Muscle layer of colon (tissue), 2 donors: ENCODE data around the gene PALLD.

Source experiments
- H3K27ac ChIP-seq: one replicate; pipeline ENCODE4 v1.7.0; 2013; ENCODE audit warnings: low read depth, mild to moderate bottlenecking, low read length, moderate library complexity
- H3K27me3 ChIP-seq, 2 donors: one replicate each; pipeline ENCODE4 v1.7.0; 2013; ENCODE audit warnings: low read length in 2 of 2, mild to moderate bottlenecking in 2 of 2; ENCODE audit not compliant: insufficient read depth in 2 of 2, control insufficient read depth in 1 of 2
- H3K36me3 ChIP-seq: one replicate; pipeline ENCODE4 v1.7.0; 2013; ENCODE audit warnings: mild to moderate bottlenecking, low read length; ENCODE audit not compliant: insufficient read depth
- H3K4me1 ChIP-seq: one replicate; pipeline ENCODE4 v1.7.0; 2013; ENCODE audit warnings: mild to moderate bottlenecking, low read length; ENCODE audit not compliant: insufficient read depth
- H3K4me3 ChIP-seq, 2 donors: one replicate each; pipeline ENCODE4 v1.7.0; 2013; ENCODE audit warnings: low read length in 2 of 2, low read depth in 1 of 2, mild to moderate bottlenecking in 1 of 2, moderate library complexity in 1 of 2
- H3K9ac ChIP-seq: one replicate; pipeline ENCODE4 v1.7.0; 2013; ENCODE audit warnings: low read length
- H3K9me3 ChIP-seq: one replicate; pipeline ENCODE4 v1.7.0; 2013; ENCODE audit warnings: mild to moderate bottlenecking, low read length
- donor health status: abdominal sarcoma.
- donor health status: Adenocarcinoma of cecum.

PALLD gene

GRCh38 chr4:168743601-168744000 is 246.7 kb downstream of the PALLD start:
- no peaks in the 10 kb centered on the region for H3K27me3 ChIP-seq
- H3K9ac ChIP-seq = no peak overlapping the region
- H3K9me3 ChIP-seq = no peaks in the 10 kb centered on the region
- no peaks in the 10 kb centered on the region for H3K36me3 ChIP-seq
- no peak overlapping the region for H3K4me3 ChIP-seq
- no peak overlapping the region for H3K27ac ChIP-seq
- no peaks in the 10 kb centered on the region for H3K4me1 ChIP-seq

- Histone ChIP-seq H3K36me3 (no peaks in the 10 kb centered on the region), H3K27ac (no peak overlapping the region), H3K9me3 (no peaks in the 10 kb centered on the region), H3K9ac (no peak overlapping the region), H3K4me1 (no peaks in the 10 kb centered on the region), H3K27me3 (no peaks in the 10 kb centered on the region), H3K4me3 (no peak overlapping the region)
Observed at GRCh38 chr4:168744021-168744420, 247.2 kb downstream of the PALLD start.

GRCh38 chr4:168748807-168749206 is 252.0 kb downstream of the PALLD start:
- H3K9ac ChIP-seq = no peak overlapping the region
- no peak overlapping the region for H3K4me3 ChIP-seq
- no peaks in the 10 kb centered on the region for H3K4me1 ChIP-seq
- no peak overlapping the region for H3K27ac ChIP-seq
- H3K27me3 ChIP-seq = no peaks in the 10 kb centered on the region
- no peaks in the 10 kb centered on the region for H3K9me3 ChIP-seq
- no peaks in the 10 kb centered on the region for H3K36me3 ChIP-seq

- H3K36me3 ChIP-seq = no peaks in the 10 kb centered on the region
- no peak overlapping the region for H3K4me3 ChIP-seq
- no peaks in the 10 kb centered on the region for H3K4me1 ChIP-seq
- no peak overlapping the region for H3K9ac ChIP-seq
- no peaks in the 10 kb centered on the region for H3K27me3 ChIP-seq
- no peaks in the 10 kb centered on the region for H3K9me3 ChIP-seq
- H3K27ac ChIP-seq = no peak overlapping the region
Observed at GRCh38 chr4:168751263-168752225, 254.7 kb downstream of the PALLD start.

- Histone ChIP-seq H3K9me3 (no peaks in the 10 kb centered on the region), H3K9ac (no peak overlapping the region), H3K4me1 (no peaks in the 10 kb centered on the region), H3K27ac (no peak overlapping the region), H3K4me3 (no peak overlapping the region), H3K36me3 (no peaks in the 10 kb centered on the region), H3K27me3 (no peaks in the 10 kb centered on the region)
Observed at GRCh38 chr4:168755598-168756477, 259.0 kb downstream of the PALLD start.

GRCh38 chr4:168757500-168757899 is 260.6 kb downstream of the PALLD start:
- Histone ChIP-seq H3K9ac (no peak overlapping the region), H3K36me3 (no peaks in the 10 kb centered on the region), H3K4me1 (no peaks in the 10 kb centered on the region), H3K27ac (no peak overlapping the region), H3K4me3 (no peak overlapping the region), H3K27me3 (no peaks in the 10 kb centered on the region), H3K9me3 (no peaks in the 10 kb centered on the region)

- Histone ChIP-seq H3K27ac (no peak overlapping the region), H3K27me3 (no peaks in the 10 kb centered on the region), H3K4me1 (no peaks in the 10 kb centered on the region)
Observed at GRCh38 chr4:168758351-168758876, 261.6 kb downstream of the PALLD start.

GRCh38 chr4:168759321-168759720 is 262.5 kb downstream of the PALLD start:
- H3K4me3 ChIP-seq = no peak overlapping the region
- H3K27ac ChIP-seq = no peak overlapping the region
- H3K36me3 ChIP-seq = no peaks in the 10 kb centered on the region
- no peak overlapping the region for H3K9ac ChIP-seq
- H3K27me3 ChIP-seq = no peaks in the 10 kb centered on the region
- no peaks in the 10 kb centered on the region for H3K9me3 ChIP-seq
- H3K4me1 ChIP-seq = no peaks in the 10 kb centered on the region

More at GRCh38 chr4:168758351-168758876, 261.6 kb downstream of the PALLD start:
- Histone ChIP-seq H3K4me3 (no peak overlapping the region), H3K9ac (no peak overlapping the region), H3K36me3 (no peaks in the 10 kb centered on the region), H3K9me3 (no peaks in the 10 kb centered on the region)

- Histone ChIP-seq H3K27ac (no peak overlapping the region), H3K9me3 (no peaks in the 10 kb centered on the region), H3K36me3 (no peaks in the 10 kb centered on the region), H3K9ac (no peak overlapping the region), H3K4me1 (no peaks in the 10 kb centered on the region), H3K27me3 (no peaks in the 10 kb centered on the region), H3K4me3 (no peak overlapping the region)
Observed at GRCh38 chr4:168759959-168760527, 263.2 kb downstream of the PALLD start.

- no peak overlapping the region for H3K27ac ChIP-seq
- H3K27me3 ChIP-seq = no peaks in the 10 kb centered on the region
- H3K4me3 ChIP-seq = no peak overlapping the region
- no peak overlapping the region for H3K9ac ChIP-seq
- no peaks in the 10 kb centered on the region for H3K4me1 ChIP-seq
- H3K9me3 ChIP-seq = no peaks in the 10 kb centered on the region
- H3K36me3 ChIP-seq = no peaks in the 10 kb centered on the region
Observed at GRCh38 chr4:168761066-168761465, 264.2 kb downstream of the PALLD start.

- H3K9ac ChIP-seq = no peak overlapping the region
- no peaks in the 10 kb centered on the region for H3K27me3 ChIP-seq
- H3K4me3 ChIP-seq = no peak overlapping the region
- no peaks in the 10 kb centered on the region for H3K36me3 ChIP-seq
- H3K4me1 ChIP-seq = peaks cover 22% of the 10 kb centered on the region
- no peak overlapping the region for H3K27ac ChIP-seq
- no peaks in the 10 kb centered on the region for H3K9me3 ChIP-seq
Observed at GRCh38 chr4:168765322-168765721, 268.5 kb downstream of the PALLD start.
